ENCODE data around the gene SNX25. TPM values are rescaled to one million over a fixed set of nuclear protein-coding genes. Genes with fewer than 3 reads are reported as not detected.
"Not testable (repeated sequence)": the region's sequence is repeated elsewhere in the genome, so short reads cannot be mapped to it uniquely, and the experiment has no call there.

Gene SNX25
- total RNA-seq, 1 donor from 2014 or later, result 13.9 TPM

DNA sequence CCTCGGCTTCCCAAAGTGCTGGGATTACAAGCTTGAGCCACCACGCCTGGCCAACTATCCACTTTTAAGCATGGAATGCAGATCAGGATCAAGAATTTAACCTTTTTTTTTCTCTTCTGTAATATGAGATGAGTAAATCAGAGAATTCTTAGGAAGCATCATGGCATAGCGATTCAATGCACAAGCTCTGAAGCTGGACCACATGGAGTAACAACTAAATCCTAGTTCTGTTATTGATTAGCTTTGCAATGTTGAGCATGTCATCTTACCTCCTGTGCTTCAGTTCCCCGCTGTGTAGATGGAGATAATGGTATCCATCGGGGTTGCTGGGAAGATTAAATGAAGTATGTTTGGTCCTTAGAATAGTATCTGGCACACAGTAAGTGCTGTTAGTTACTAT lies 1.9 kb upstream of the SNX25 start:
- H3K4me1 Mint-ChIP-seq (ENCODE audit: low read depth), result peaks cover 20% of the 10 kb centered on the region
- H3K36me3 Mint-ChIP-seq (ENCODE audit: insufficient read depth), result no peaks in the 10 kb centered on the region
- TF ChIP-seq, protein P1, sequence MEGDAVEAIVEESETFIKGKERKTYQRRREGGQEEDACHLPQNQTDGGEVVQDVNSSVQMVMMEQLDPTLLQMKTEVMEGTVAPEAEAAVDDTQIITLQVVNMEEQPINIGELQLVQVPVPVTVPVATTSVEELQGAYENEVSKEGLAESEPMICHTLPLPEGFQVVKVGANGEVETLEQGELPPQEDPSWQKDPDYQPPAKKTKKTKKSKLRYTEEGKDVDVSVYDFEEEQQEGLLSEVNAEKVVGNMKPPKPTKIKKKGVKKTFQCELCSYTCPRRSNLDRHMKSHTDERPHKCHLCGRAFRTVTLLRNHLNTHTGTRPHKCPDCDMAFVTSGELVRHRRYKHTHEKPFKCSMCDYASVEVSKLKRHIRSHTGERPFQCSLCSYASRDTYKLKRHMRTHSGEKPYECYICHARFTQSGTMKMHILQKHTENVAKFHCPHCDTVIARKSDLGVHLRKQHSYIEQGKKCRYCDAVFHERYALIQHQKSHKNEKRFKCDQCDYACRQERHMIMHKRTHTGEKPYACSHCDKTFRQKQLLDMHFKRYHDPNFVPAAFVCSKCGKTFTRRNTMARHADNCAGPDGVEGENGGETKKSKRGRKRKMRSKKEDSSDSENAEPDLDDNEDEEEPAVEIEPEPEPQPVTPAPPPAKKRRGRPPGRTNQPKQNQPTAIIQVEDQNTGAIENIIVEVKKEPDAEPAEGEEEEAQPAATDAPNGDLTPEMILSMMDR (IDR thresholded peaks at IDR 0.05; ENCODE audit: unreplicated experiment), result no peak
- DNase-seq (ENCODE audit: low spot score, unreplicated experiment), result no peak
- no peak overlapping the region for H3K27ac Mint-ChIP-seq
- no peak overlapping the region for H3K4me3 Mint-ChIP-seq (ENCODE audit: low read depth)
- H3K27me3 Mint-ChIP-seq, result no peaks in the 10 kb centered on the region
- H3K9me3 Mint-ChIP-seq (ENCODE audit: low read depth), result no peaks in the 10 kb centered on the region

DNA sequence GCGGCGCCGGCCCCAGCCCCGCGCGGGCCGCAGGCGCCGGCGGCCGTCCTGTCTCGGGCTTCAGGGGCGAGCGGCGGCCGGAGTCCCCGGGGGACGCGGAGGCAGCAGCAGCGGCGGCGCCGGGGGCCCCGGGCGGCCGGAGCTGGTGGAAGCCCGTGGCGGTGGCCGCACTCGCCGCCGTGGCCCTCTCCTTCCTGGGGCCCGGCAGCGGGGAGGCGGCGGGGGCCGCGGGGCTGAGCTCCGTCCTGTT lies 379 bp downstream of the SNX25 start:
- not testable (repeated sequence) for H3K9me3 Mint-ChIP-seq (ENCODE audit: low read depth); H3K36me3 Mint-ChIP-seq (ENCODE audit: insufficient read depth); H3K27ac Mint-ChIP-seq; DNase-seq (ENCODE audit: low spot score, unreplicated experiment); H3K27me3 Mint-ChIP-seq; H3K4me3 Mint-ChIP-seq (ENCODE audit: low read depth)
- peaks cover 13% of the 10 kb centered on the region for H3K4me1 Mint-ChIP-seq (ENCODE audit: low read depth)

DNA sequence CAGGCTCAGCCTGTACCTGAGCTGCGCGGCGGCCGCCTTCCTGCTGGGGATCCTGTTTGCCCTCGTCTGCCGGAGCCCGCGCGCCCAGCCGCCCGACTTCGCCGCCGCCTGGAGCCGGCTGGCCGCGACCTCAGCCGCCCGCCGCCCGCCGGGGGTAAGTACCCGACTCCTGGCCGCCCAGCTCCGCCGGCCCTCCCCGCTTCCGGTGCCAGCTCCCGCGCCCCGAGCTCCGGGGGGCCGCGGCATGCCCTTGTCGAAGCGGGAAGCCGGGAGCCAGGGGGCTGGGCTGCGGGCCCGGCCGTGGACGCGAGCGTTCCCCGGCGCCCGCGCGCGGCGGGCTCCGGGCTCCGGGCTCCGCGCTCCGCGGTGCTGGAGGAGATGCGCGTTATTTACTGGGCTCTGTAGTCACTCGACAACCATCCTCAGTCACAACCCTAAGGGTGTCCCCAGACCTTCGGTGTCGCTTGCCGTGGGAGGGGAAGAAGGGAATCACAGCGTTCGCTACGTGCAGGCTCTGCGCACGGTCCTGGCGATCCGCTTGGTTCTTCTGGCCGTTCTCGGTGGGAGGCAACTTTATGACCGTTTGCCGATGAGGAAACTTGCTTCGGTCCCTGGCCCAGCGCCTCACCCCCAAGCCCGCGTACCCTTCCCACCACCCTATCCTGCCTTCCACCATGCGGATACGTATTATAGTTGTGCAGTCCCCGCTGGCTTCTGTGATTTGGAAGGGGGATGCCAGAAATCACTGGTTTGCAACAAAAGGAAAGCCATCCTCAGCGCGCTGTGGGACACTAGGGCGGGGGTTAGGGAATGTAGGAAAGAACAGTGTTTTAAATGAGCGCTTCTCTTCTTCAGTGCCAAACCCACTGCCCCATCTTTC lies 944 bp downstream of the SNX25 start:
- TF ChIP-seq, protein P1 (IDR thresholded peaks at IDR 0.05; ENCODE audit: unreplicated experiment), result no peak
- no peaks in the 10 kb centered on the region for H3K9me3 Mint-ChIP-seq (ENCODE audit: low read depth)
- H3K27ac Mint-ChIP-seq, result peak overlapping the region; percentile 94
- H3K36me3 Mint-ChIP-seq (ENCODE audit: insufficient read depth), result no peaks in the 10 kb centered on the region
- H3K27me3 Mint-ChIP-seq, result no peaks in the 10 kb centered on the region
- peak overlapping the region; percentile 92 for H3K4me3 Mint-ChIP-seq (ENCODE audit: low read depth)
- DNase-seq (ENCODE audit: low spot score, unreplicated experiment), result peak; percentile 50
- peaks cover 13% of the 10 kb centered on the region for H3K4me1 Mint-ChIP-seq (ENCODE audit: low read depth)

DNA sequence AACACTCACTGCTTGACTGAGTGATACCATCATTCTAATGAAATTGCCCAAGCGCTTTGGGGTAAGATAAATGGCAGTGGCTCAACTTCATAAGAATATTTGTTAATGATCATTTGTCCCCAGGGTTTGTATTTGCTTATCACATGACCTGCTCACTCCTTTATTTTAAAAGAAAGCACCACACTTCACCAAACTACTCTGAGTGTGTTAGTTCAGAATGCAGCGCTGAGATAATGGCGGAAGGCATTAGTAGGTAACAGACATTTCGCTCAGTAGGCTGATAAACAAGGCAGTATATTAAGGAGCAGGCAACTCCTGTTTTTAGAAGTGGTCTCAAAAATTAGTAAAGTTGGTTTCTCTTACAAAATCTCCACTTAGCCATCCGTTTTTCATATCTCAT lies 1.6 kb downstream of the SNX25 start:
- H3K4me3 Mint-ChIP-seq (ENCODE audit: low read depth), result peak overlapping the region; percentile 92
- TF ChIP-seq, protein P1 (IDR thresholded peaks at IDR 0.05; ENCODE audit: unreplicated experiment), result no peak
- H3K36me3 Mint-ChIP-seq (ENCODE audit: insufficient read depth), result no peaks in the 10 kb centered on the region
- no peaks in the 10 kb centered on the region for H3K27me3 Mint-ChIP-seq
- H3K27ac Mint-ChIP-seq, result peak overlapping the region; percentile 94
- H3K9me3 Mint-ChIP-seq (ENCODE audit: low read depth), result no peaks in the 10 kb centered on the region
- peaks cover 12% of the 10 kb centered on the region for H3K4me1 Mint-ChIP-seq (ENCODE audit: low read depth)
- DNase-seq (ENCODE audit: low spot score, unreplicated experiment), result no peak

DNA sequence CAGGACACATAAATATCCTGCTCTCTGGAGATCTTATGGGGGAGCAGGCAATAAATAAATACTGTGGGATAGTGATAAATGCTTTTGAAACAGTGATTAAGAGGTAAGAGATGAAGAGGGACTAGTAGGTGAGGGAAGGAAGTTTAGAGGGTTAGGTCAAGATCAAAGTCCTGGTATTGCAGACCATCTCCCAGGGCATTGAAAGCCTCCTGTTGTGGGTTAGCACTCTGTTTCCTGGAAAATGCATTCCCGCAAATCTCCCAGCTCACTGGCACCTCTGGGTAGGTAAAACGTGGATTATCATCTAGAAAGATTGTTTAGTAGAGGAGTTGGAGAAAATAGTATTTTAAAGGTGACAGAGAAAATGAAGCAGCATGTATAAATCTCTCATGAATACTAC lies 2.2 kb downstream of the SNX25 start:
- H3K4me3 Mint-ChIP-seq (ENCODE audit: low read depth), result peak overlapping the region; percentile 92
- no peaks in the 10 kb centered on the region for H3K36me3 Mint-ChIP-seq (ENCODE audit: insufficient read depth)
- H3K27ac Mint-ChIP-seq, result peak overlapping the region; percentile 94
- TF ChIP-seq, protein P1 (IDR thresholded peaks at IDR 0.05; ENCODE audit: unreplicated experiment), result no peak
- no peaks in the 10 kb centered on the region for H3K9me3 Mint-ChIP-seq (ENCODE audit: low read depth)
- peaks cover 12% of the 10 kb centered on the region for H3K4me1 Mint-ChIP-seq (ENCODE audit: low read depth)
- DNase-seq (ENCODE audit: low spot score, unreplicated experiment), result no peak
- H3K27me3 Mint-ChIP-seq, result no peaks in the 10 kb centered on the region

DNA sequence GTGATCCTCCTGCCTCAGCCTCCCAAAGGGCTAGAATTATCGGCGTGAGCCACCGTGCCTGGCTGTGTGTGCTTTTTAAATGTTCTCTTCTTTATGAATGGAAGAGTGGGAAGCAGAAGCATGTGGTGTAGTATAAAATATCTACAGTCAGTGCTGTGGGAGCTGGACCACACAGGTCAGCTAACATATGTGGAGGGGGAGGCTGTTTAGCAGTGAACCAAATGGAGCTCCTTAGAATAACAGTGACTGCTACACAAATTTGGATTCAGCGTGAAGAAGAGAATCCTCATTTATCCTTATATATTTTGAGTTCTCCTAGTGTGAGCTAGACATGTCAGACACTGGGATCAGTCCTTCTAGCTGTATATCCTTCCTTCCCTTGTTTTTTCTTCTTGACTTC lies 3.2 kb downstream of the SNX25 start:
- no peak for DNase-seq (ENCODE audit: low spot score, unreplicated experiment)
- H3K27me3 Mint-ChIP-seq, result no peaks in the 10 kb centered on the region
- no peak overlapping the region for H3K4me3 Mint-ChIP-seq (ENCODE audit: low read depth)
- H3K36me3 Mint-ChIP-seq (ENCODE audit: insufficient read depth), result no peaks in the 10 kb centered on the region
- H3K27ac Mint-ChIP-seq, result no peak overlapping the region
- peaks cover 12% of the 10 kb centered on the region for H3K4me1 Mint-ChIP-seq (ENCODE audit: low read depth)
- TF ChIP-seq, protein P1 (IDR thresholded peaks at IDR 0.05; ENCODE audit: unreplicated experiment), result no peak
- H3K9me3 Mint-ChIP-seq (ENCODE audit: low read depth), result no peaks in the 10 kb centered on the region

All from progenitor cell of endocrine pancreas (in vitro differentiated cells).